ENCODE measurements around the gene CDH4.

The CDH4 gene

DNA sequence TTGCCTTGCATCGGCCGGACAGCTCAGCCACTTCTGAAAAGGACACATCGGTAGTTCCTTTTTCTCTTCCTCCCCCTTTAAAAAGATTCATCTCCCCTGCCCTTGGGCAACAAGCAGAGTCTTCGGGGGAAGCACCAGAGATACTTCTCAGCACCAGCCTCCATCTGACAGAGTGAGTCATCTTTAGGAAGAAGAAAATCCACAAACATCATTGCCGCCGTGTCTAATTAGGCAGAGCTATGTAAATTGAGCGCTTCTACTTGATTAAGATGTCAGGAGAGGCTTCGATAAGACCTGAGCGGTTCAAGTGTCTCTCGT lies 627.2 kb downstream of the CDH4 start:
- no peak for DNase-seq

DNA sequence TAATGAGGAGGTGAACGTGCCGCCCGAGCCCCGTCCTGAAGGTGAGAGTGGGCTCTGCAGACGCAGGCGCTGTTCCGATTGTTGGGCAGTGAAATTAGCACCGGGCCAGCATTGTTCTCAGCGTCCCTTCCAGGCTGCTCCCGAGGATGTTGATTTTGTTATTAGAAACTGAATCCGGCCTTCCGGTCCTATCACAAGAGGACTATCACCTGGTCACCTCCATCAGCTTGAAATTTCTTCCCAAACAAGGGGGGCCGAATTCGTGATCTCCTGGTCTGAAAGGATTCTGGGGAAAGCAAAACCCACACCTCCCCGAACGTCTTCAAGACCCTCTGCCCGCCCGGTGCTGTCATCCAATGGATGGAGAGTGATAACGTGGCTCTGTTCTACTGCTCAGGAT lies 627.6 kb downstream of the CDH4 start:
- no peak for DNase-seq

DNA sequence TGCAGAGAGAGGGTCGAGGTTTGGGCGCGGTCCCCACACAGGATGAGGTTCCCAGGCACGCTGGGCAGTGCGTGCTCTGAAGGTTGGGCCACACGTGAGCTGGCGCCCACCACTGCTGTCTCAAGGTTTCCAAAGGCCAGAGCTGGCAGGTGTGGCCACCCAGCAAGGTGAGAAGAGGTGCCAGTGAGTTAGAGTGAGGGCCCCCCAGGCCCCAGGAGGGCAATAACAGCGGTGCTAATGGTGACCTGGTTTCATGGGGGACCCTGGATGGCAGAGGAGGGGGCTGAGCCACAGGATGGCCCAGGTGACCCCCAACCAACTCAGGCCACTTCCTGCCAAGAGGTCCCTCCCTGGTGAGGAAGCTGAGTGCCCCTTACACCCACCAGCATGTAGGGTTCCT lies 628.6 kb downstream of the CDH4 start:
- DNase-seq: no peak

DNA sequence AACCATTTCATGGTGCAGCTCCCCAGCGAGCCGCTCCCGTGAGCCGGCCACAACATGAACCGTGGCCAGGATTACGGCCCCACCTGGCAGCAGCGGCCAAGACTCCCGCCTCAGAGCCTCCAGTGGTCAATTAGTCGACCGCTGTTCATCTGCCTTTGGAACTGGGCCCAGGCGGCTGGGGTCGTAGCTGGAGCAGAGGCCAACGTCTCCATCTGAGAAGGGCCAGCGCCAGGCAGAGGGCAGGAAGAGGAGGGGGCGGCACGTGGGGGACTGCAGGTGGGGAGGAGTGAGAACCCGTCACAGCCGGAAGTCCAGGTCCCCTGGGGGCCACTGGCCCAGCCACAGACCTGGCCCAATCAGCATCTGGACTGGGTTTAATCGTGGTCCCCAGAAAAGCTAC lies 629.4 kb downstream of the CDH4 start:
- DNase-seq: no peak

DNA sequence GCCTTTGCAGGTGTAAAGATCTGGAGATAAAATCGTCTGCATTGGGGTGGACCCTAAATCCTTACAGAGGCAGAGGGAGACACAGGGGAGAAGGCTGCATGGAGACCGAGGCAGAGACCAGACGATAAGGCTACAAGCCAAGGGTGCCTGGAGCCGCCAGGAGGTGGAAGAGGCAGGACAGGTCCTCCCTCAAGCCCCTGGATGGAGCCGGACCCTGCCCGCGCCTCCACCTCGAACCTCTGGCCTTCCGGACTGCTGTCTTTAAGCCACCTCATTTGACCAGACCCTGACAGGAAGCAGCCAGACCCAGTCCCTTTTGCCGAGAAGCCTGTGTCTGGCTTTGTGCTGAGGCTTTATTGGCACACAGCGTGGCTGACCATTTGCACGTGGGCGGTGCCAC lies 629.8 kb downstream of the CDH4 start:
- no peak for DNase-seq

DNA sequence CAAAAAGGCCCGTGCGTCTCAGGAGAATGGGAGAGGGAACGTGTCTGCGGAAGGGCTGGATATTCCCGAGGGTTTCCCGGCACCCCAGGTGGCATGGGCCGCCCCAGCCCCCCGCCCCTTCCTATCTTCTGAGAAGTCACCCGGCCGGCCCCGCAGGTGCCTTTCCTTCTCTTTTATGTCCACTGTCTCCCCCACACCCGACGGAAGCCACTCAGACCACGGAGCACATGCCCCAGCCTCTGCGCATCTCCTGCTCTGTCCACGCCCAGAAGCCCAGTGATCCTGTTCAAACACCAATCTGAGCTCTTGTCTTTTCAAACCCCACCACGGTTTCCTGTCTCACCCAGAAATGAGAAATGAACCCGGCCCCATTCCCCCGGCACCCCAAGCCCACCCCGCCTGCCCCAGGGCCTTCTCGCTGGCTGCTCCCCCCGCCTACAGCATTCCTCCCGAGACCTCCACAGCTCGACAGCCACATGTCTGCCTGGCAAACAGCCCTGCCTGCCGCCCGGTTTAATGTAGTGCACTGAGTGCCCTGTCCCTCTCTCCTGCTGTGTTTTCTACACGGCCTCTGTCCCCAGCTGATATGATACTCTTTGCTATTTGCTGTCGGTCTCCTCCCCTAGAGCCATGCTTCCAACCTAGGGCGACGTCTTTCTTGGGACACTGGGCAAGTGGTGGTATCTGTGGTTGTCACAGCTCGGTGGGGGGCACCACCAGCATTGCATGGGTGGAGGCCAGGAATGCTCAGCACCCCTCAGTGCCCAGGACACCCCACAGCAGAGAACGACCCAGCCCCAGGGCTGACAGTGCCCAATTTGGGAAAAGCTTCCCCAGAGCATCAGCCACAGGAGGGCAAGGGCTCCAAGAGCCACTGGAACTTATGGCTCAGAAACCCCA lies 630.9 kb downstream of the CDH4 start:
- DNase-seq: no peak

DNA sequence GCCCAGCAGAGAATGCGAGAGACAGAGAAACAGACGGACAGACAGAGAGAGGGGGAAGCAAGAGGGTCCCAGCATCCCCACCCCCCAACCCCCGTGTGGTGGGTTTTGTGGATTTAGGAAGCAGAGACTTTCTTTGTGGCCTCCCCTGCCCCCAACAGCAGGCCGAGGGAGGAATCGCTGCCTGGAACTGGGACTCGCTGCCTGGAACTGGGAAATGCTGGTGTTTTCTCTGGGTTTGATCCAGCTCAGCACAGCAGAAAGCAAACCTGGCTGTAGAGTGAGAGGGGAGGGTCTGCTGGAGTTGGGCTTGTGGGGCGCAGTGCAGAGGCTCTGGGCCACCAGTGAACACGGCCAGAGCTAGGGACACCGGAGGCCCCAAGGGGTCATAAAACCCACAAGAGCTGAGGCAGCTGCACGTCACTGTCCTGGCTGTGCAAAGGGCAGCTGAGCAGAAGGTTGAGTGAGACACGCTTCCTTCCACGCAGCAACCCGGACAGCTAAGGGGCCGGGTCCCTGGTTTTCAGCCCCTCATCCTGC lies 631.9 kb downstream of the CDH4 start:
- no peak for DNase-seq

DNA sequence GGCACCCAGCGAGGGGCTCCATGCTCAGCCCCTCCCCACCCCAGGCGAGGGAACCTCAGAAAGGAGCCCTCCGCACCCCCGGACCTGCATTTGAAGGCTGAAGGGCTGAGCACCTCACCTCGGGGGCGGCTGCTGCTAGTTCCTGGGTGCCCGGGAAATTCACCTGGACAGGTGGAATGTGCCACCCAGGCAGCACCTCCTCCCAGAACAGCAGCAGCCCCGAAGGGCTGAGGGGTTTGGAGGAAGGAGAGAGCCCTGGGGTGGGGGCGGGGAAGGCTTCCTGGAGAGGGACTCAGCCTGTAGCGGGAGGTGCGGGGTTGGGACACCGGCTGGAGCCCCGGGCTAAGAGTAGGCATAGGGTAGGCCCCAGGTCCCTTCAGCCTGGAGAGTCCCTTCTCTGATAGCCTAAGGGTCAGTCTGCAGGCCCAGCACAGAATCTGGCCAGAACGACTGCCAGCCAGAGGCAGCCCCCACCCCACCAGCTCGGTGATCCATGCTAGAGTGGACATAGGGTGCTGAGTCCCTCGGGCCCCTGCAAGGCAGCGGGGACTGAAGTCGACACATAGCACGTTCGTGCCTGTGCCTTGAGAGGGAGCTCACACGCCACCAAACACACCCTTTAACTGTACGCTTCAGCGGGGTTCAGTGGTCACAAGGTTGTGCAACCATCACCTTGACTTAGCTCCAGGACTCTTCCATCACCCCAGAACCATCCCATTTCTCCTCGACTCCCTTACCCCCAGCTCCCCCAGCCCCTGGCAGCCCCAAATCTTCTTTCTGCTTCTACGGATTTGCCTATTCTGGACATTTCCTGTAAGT lies 632.7 kb downstream of the CDH4 start:
- DNase-seq: no peak

DNA sequence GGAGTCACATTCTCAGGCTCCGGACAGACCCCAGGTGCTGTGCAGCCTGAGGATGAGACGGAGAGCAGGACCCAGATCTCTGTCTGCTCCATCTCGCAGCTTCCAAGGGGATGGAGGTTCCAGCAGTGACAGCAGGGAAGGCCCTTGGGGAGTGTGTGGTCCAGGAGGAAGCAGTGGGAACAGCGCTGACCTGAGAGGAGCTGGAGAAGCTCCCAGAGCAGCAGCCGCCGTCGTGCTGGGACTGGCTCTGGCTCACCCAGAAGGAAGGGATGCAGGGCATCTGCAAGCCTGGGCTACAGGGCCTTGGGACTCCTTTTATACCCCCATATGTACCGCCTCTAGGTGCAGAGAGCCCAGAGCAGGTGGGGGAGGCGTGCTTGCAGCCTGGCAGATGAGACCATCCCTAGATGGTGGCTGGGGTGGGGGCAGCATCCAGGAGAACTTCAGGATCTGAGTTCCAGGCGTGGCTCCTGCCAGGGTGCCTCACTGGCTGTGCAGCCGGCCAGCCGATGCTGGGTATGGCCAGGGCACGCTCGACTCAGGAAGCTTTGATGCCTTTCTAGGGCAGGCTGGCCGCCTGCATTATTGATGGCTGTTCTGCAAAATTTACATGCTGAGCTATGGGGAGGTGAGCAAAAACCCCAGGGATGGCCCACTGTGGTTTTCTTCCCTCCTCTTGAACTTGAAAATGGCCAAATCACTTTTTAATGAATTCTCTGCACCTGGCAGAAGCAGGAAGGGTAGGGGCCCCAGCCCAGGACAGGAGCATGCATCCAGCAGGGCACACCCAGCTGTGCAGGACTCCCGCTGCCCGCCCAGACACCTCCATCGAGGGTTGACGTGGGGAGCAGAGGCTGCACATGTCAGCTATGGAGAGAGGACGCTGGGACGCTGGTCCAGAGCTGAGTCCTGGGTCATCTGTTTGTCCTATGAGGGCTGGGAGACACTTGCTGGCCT lies 634.0 kb downstream of the CDH4 start:
- no peak for DNase-seq

DNA sequence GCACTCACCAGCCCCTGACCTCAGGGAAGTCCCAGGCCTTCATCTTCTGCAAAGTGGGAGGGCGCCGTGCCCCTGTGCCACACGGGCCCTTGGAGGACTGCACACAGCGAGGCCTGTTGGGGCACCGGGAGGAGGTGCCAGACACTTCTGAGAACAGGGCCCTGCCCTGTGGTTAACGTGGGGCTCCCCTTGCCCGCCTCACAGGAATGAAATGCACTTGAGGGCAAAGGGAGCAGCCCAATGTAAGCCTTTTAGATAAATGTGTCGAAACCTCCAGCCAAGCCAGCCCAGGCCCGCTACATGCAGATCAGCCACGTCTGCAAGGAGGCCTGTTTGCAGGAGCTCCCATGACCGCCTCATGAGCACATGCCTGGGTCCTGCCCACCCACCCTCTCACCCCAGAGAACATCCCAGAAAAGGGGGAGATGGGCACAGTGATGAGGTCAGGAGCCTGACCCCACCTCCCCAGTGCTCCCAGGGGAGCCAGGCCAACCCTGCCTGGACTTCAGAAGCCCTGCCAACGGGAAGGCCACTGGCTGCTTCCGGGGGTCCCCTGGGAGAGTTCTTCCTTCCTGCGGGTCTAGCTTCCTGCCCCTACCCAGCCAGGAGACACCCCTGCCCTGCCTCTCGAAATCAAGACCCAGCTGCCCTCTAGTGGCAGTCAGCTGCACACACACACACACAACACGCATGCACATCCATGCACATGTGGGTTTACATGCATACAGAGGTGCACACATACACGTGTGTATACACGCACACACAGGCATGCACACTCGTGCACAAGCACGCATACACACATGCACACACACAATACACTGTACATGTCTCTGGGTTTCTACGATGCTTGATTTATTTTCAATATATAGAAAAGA lies 634.9 kb downstream of the CDH4 start:
- no peak for DNase-seq

DNA sequence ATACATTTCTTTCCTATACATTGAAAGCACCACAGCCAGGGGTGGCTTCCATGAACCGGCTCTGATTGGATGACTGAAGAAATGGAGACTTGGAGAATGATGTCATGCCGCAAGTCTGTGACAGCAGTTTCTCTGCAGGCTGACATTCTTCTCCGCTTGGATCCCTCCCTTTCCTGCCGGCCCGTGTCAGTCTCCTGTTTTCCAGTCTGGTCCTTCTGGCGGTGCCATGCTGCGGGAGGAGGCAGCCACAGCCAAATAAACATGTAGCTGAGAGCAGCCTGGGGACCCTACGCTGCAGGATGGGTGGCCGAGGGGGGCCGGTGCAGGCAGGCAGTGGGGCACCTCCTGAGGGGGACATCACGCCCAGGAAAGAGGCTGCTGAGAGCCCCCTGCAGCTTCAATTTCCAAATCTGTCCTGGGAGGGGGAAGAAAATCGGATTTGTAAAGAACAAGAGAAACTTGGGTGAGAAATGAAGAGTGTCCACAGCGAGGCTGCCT lies 635.6 kb downstream of the CDH4 start:
- no peak for DNase-seq

DNA sequence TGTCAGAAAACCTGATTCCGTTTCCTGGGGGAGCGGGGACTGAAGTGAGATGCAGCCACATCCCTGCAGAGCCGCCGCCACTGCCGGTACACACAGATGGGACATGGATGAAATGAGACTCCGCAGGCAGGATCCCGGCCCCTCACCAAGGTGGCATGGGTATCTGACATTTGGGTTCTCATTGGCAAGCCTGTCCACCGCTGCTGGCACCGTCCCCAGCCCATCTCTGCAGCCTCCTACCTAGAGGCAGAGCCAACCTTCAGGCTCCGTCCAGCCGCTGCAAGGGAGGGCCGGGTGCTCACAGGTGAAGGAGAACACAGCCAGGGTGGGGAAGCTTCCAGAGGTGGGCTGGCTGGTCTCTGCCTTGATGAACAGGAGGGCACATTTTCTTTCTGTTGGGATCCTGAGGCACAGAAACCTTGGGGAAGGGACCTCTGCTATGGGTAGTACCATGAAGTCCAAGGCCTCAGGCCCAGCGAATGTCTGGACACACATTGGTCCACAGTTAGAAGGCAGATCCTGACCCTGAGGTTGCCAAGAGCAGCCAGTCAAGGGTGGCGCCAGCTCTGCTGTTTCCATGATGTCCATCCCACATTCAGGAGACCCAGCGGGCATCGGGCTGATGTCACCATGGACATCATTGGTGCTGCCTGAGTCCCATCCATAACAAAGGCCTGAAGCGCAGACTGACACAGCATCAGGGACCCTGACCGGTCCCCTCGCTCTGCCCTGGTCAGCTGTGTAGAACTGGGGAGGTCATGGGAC lies 636.2 kb downstream of the CDH4 start:
- no peak for DNase-seq

DNA sequence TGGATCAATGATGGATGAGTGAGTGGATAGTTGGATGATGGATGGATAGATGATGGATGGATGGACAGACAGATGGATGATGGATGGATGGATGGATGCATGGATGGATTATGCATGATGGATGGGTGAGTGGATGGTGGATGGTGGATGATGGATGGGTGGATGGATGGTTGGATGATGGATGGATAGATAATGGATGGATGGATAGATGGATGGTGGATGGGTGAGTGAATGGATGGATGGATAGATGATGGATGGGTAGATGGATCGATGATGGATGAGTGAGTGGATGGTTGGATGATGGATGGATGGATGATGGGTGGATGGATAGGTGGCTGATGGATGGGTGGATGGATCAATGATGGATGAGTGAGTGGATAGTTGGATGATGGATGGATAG lies 637.6 kb downstream of the CDH4 start:
- no peak for DNase-seq

DNA sequence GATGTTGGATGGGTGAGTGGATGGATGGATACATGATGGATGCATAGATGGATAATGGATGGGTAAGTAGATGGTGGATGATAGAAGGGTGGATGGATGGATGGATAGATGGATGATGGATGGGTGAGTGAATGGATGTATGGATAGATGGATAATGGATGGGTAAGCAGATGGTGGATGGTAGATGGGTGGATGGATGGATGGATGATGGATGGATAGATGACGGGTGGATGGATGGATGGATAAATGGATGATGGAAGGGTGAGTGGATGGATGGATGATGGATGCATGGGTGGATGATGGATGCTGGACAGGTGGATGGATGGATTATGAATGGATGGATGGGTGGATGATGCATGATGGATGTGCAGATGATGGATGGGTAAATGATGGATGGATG lies 638.1 kb downstream of the CDH4 start:
- no peak for DNase-seq

DNA sequence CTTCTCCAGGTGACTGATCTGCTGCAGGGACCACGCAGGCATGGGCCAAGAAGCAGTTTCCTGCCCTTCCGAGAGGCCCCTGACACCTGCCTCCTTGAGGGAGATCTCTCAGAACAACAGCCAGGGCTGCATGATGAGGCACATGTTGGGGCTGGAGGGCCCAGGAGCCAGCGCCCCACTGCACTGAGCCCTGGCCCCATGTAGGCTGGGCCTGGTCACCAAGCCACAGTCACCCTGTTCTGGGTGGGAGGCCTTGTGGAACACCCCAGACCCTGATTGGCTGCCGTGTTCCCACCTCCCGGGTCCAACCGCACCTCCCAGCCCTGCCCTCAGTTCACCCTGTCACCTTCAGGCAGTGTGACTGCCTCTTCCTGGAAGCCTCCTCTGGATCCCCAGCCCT lies 639.4 kb downstream of the CDH4 start:
- DNase-seq: no peak

DNA sequence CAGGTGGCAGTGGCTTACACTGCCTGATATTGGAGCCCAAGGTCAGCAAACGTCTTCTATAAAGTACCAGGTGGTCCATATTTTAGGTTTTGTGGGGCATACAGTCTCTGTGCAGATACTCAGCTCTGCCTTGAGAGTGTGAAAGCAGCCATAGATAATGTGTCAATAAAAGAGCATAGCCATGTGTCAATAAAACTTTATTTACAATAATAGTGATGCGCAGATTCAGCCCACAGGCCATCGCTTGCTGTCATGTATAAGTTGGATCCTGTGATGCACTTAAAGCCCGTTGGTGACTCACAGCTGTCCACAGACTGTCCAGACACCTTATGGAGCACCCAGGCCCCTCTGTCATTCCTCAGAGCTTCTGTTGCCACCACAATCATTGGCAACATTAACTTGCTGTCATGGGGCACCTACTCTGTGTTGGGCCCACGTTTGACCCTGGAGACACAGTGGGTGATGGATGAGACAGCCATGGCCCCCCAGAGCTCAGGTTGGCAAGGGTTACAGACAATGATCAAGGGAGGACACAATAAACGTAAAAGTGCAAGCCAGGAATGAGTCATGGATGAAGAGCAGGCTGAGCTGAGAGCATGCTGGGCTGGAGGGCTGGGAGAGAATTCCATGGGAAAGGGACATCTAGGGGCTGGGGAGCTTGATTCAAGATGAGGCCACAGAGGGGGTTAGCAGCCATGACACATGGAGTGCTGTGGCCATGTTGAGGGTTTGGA lies 640.0 kb downstream of the CDH4 start:
- DNase-seq: no peak

DNA sequence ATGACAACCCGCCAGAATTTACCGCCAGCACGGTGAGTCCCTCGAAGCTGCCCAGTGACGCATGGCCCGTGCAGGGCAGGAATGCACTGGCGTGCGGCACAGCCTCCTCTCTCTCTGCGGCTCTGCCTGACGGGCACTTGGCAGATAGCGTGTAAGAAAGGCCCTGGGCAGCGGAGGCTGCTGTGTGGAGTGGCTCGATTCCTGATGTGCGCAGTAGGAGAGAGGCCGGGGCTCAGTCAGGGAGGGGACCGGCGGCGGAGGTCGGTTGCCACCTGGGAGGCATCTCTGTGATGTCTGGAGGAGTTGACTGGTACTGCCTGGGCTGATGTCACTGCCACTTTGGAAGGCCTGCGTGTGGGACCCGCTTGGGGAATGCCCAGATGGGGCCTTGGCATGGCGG lies 643.0 kb downstream of the CDH4 start:
- no peak for DNase-seq

DNA sequence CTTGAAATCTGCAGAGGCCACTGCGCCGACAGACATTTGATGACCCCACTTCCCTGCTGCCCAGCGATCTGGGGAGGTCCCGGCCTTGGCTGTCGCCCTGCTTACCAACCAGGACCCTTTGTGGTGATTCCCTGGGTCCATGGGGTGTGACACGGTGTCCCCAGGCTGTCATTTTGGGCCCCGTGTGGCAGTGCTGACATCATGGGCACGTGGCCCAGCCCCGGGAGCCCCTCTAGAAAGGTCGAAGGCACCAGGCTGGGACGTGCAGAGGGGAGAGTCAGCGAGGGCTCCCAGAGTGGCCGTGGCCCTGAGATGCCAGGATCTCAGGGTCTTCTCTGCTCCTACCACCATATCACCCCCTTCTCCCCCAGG lies 643.6 kb downstream of the CDH4 start:
- DNase-seq: no peak

DNA sequence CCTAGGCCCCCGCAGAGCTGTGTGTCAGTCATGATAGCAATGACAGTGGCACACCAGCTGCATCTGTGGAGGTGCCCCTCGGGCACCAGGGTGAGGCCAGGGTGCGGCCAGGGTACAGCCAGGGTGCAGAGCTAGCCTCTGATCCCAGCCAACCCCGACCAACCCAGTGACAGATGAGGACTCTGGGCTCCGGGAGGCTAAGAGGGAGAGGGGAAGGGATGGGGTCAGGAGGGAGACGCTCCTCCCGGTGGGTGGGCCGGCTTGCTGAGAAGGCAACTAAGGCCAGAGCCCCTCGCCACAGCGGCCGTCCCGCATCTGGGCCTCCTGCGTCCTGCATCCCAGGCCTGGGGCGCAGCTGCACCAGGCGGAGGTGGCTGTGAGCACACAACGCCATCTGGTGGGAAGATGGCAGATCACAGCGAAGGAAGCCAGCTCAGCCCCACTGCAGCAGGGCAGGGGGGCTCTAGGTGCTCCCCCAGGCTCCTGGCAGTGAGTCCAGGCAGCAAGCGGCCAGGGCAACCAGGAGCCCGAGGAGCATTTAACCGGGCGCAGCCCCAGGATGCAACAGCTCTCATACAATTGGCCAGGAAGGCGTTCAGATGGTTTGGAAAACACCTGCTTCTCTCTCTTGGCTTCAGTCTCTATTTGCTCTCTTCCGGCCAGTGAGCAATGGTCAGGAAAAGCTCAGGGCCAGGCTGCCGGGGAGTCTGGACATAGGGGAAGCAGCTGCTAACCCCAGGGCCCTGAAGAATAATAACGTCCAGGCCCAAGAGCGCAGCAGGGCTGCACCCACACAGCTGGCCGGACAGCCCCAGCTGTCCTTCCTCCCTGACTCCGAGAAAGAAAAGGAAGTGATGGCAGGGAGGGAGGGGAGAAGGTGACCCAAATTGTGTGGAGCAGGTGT lies 644.2 kb downstream of the CDH4 start:
- no peak for DNase-seq
